Liver (tissue), 9 donors: ENCODE measurements around the gene TRAPPC3L. TPM values are rescaled to one million over a fixed set of nuclear protein-coding genes. Genes with fewer than 3 reads are reported as not detected.

ENCODE experiments used
- DNase-seq: peaks from one replicate; pipeline ENCODE4 v3.0.0-alpha.2; 2017; ENCODE audit warnings: low spot score
- H3K27ac ChIP-seq, 2 donors: one replicate each; pipeline ENCODE4 v1.7.0; 2013; ENCODE audit warnings: inconsistent platforms in 2 of 2, low read length in 2 of 2, control low read depth in 1 of 2, low read depth in 1 of 2, mild to moderate bottlenecking in 1 of 2
- H3K27me3 ChIP-seq, 4 donors: one replicate each; pipeline versions ENCODE4 v1.6.1 to v1.7.0; 2013; ENCODE audit warnings: low read length in 3 of 4, inconsistent platforms in 1 of 4, mild to moderate bottlenecking in 1 of 4, moderate library complexity in 1 of 4; ENCODE audit not compliant: control insufficient read depth in 4 of 4, insufficient read depth in 4 of 4
- H3K36me3 ChIP-seq, 4 donors: one replicate each; pipeline versions ENCODE4 v1.6.1 to v1.7.0; 2013; ENCODE audit warnings: low read length in 3 of 4, mild to moderate bottlenecking in 3 of 4, low read depth in 1 of 4, moderate library complexity in 1 of 4; ENCODE audit not compliant: control insufficient read depth in 4 of 4, insufficient read depth in 3 of 4
- H3K4me1 ChIP-seq, 4 donors: one replicate each; pipeline versions ENCODE4 v1.6.1 to v1.7.0; 2013; ENCODE audit warnings: low read length in 3 of 4, mild to moderate bottlenecking in 3 of 4, moderate library complexity in 1 of 4; ENCODE audit not compliant: control insufficient read depth in 4 of 4, insufficient read depth in 4 of 4
- H3K4me3 ChIP-seq, 3 donors: one replicate each; pipeline versions ENCODE4 v1.6.1 to v1.7.0; 2013; ENCODE audit warnings: low read length in 3 of 3, control low read depth in 1 of 3, low read depth in 1 of 3, mild to moderate bottlenecking in 1 of 3
- H3K9ac ChIP-seq, 2 donors: one replicate each; pipeline ENCODE4 v1.7.0; 2013; ENCODE audit warnings: low read length in 2 of 2, mild to moderate bottlenecking in 2 of 2, moderate library complexity in 2 of 2, control low read depth in 1 of 2, low read depth in 1 of 2
- H3K9me3 ChIP-seq, 4 donors: one replicate each; pipeline versions ENCODE4 v1.6.1 to v1.7.0; 2013; ENCODE audit warnings: low read length in 3 of 4; ENCODE audit not compliant: control insufficient read depth in 4 of 4
- ATF3 ChIP-seq: IDR thresholded peaks from 2 replicates; pipeline ENCODE4 v1.6.1; 2016; ENCODE audit warnings: antibody characterized with exemption
- CTCF ChIP-seq: fragments of 150-350 bp; IDR thresholded peaks from 2 replicates; pipeline ENCODE4 v1.5.1; 2017; ENCODE audit warnings: improper control_type of control experiment, low read depth, low read length; ENCODE audit not compliant: missing input control
- EGR1 ChIP-seq, 2 donors: IDR thresholded peaks; 2 replicates each; pipeline ENCODE4 v1.6.1; 2016 to 2018; ENCODE audit warnings: antibody characterized with exemption in 2 of 2, low read depth in 2 of 2
- FOXA1 ChIP-seq: IDR thresholded peaks from 2 replicates; pipeline ENCODE4 v1.6.1; 2016; ENCODE audit warnings: antibody characterized with exemption
- FOXA2 ChIP-seq: IDR thresholded peaks from 2 replicates; pipeline ENCODE4 v1.6.1; 2016; ENCODE audit warnings: antibody characterized with exemption
- GABPA ChIP-seq, 2 donors: IDR thresholded peaks in 1 of 2; conservative IDR thresholded peaks in 1 of 2; 2 replicates each; pipeline ENCODE4 v1.6.1; 2016; ENCODE audit warnings: antibody characterized with exemption in 2 of 2, mild to moderate bottlenecking in 1 of 2, moderate library complexity in 1 of 2
- HNF4A ChIP-seq, 2 donors: conservative IDR thresholded peaks; 2 replicates each; pipeline ENCODE4 v1.6.1; 2016; ENCODE audit warnings: antibody characterized with exemption in 2 of 2, mild to moderate bottlenecking in 2 of 2
- HNF4G ChIP-seq: IDR thresholded peaks from 2 replicates; pipeline ENCODE4 v1.6.1; 2016; ENCODE audit warnings: antibody characterized with exemption
- JUND ChIP-seq, 2 donors: IDR thresholded peaks; 2 replicates each; pipeline ENCODE4 v1.6.1; 2016; ENCODE audit warnings: antibody characterized with exemption in 2 of 2
- MAX ChIP-seq: IDR thresholded peaks from 2 replicates; pipeline ENCODE4 v1.6.1; 2016; ENCODE audit warnings: antibody characterized with exemption
- NR2F2 ChIP-seq: IDR thresholded peaks from 2 replicates; pipeline ENCODE4 v1.6.1; 2016; ENCODE audit warnings: antibody characterized with exemption
- RAD21 ChIP-seq, 2 donors: IDR thresholded peaks; 2 replicates each; pipeline ENCODE4 v1.6.1; 2016; ENCODE audit warnings: antibody characterized with exemption in 2 of 2, mild to moderate bottlenecking in 2 of 2
- REST ChIP-seq: IDR thresholded peaks from 2 replicates; pipeline ENCODE4 v1.6.1; 2016; ENCODE audit warnings: antibody characterized with exemption, mild to moderate bottlenecking
- RXRA ChIP-seq, 2 donors: IDR thresholded peaks; 2 replicates each; pipeline ENCODE4 v1.6.1; 2017 to 2018; ENCODE audit warnings: antibody characterized with exemption in 2 of 2, mild to moderate bottlenecking in 1 of 2
- SP1 ChIP-seq: IDR thresholded peaks from 2 replicates; pipeline ENCODE4 v1.6.1; 2018; ENCODE audit warnings: antibody characterized with exemption, mild to moderate bottlenecking
- TAF1 ChIP-seq: conservative IDR thresholded peaks from 2 replicates; pipeline ENCODE4 v1.6.1; 2016; ENCODE audit warnings: antibody characterized with exemption, mild to moderate bottlenecking
- YY1 ChIP-seq: IDR thresholded peaks from 2 replicates; pipeline ENCODE4 v1.6.1; 2016; ENCODE audit warnings: antibody characterized with exemption, mild to moderate bottlenecking
- ZBTB33 ChIP-seq: IDR thresholded peaks from 2 replicates; pipeline ENCODE4 v1.6.1; 2016; ENCODE audit warnings: antibody characterized with exemption
- WGBS: extraction: QIAGEN DNeasy Blood & Tissue Kit; methylation state at CpG from one replicate; pipeline ENCODE4 v1.1.7; 2013; 5-methylcytosine and 5-hydroxymethylcytosine counted together
- polyA plus RNA-seq, 2 donors: library from polyadenylated mRNA; stranded (reverse) in 1 of 2; unstranded in 1 of 2; fragments of 200-250 nt in 1 of 2; fragments of >200 nt in 1 of 2; fragmentation: Nextera tagmentation in 1 of 2; extraction: Ambion mirVana in 1 of 2; gene quantifications; one replicate each; pipeline versions ENCODE4 v1.2.1 to v1.2.3, GENCODE V29; 2013 to 2015
- total RNA-seq, 2 donors: library from RNA; depleted of rRNA; stranded (reverse); fragments of >200 nt; gene quantifications; one replicate each; pipeline ENCODE4 v1.2.3, GENCODE V29; 2014
- donor health status: healthy.
- donor health status: healthy.
- donor health status: healthy.
- donor health status: healthy.
- donor health status: healthy.

TRAPPC3L gene
- total and polyA plus RNA-seq, 4 donors = 0.08 to 0.21 (median 0.16) TPM

- no peak for TF ChIP-seq RAD21 (IDR thresholded peaks at IDR 0.05)
- no peak for TF ChIP-seq YY1
- no peak for TF ChIP-seq GABPA (IDR thresholded peaks at IDR 0.05 in 1 of 2, conservative IDR thresholded peaks at IDR 0.05 in 1 of 2)
- no peak for TF ChIP-seq REST
- TF ChIP-seq CTCF = no peak
- no peak for TF ChIP-seq TAF1
- TF ChIP-seq SP1 = no peak
- TF ChIP-seq HNF4G = no peak
- TF ChIP-seq RXRA (IDR thresholded peaks at IDR 0.05) = no peak
- no peak for TF ChIP-seq HNF4A (conservative IDR thresholded peaks at IDR 0.05)
- WGBS = 91% methylated on average over 3 of the region's 3 CpGs
- no peak for DNase-seq
- H3K27ac ChIP-seq = no peak overlapping the region
- no peak overlapping the region for H3K9ac ChIP-seq
- no peak overlapping the region for H3K4me3 ChIP-seq
- H3K27me3 ChIP-seq = no peaks in the 10 kb centered on the region
- H3K4me1 ChIP-seq = no peaks in the 10 kb centered on the region
- H3K36me3 ChIP-seq = no peaks in the 10 kb centered on the region
- H3K9me3 ChIP-seq = no peaks in the 10 kb centered on the region
Measured at GRCh38 chr6:116472706-116473105, 72.8 kb downstream of the TRAPPC3L start.

GRCh38 chr6:116471531-116471930 lies 74.0 kb downstream of the TRAPPC3L start:
- Histone ChIP-seq H3K27me3 (no peaks in the 10 kb centered on the region), H3K36me3 (no peaks in the 10 kb centered on the region), H3K4me3 (no peak overlapping the region), H3K27ac (no peak overlapping the region), H3K9ac (no peak overlapping the region), H3K4me1 (no peaks in the 10 kb centered on the region), H3K9me3 (no peaks in the 10 kb centered on the region)
- DNase-seq = no peak
- no peak for TF ChIP-seq RAD21 (IDR thresholded peaks at IDR 0.05)
- TF ChIP-seq REST = no peak
- TF ChIP-seq GABPA (IDR thresholded peaks at IDR 0.05 in 1 of 2, conservative IDR thresholded peaks at IDR 0.05 in 1 of 2) = no peak
- no peak for TF ChIP-seq JUND (IDR thresholded peaks at IDR 0.05)
- no peak for TF ChIP-seq EGR1 (IDR thresholded peaks at IDR 0.05; ENCODE audit: low read depth in 2 of 2)
- no peak for TF ChIP-seq CTCF
- no peak for TF ChIP-seq MAX
- no peak for TF ChIP-seq FOXA1
- TF ChIP-seq RXRA (IDR thresholded peaks at IDR 0.05) = no peak
- TF ChIP-seq NR2F2 = no peak
- TF ChIP-seq SP1 = no peak
- no peak for TF ChIP-seq HNF4A (conservative IDR thresholded peaks at IDR 0.05)
- no peak for TF ChIP-seq YY1
- no peak for TF ChIP-seq ZBTB33
- TF ChIP-seq FOXA2 = no peak
- TF ChIP-seq HNF4G = no peak
- no peak for TF ChIP-seq TAF1
- TF ChIP-seq ATF3 = no peak
- 93% methylated on average over 1 of the region's 1 CpG for WGBS
